NT2/D1 (cell line): Measurements from ENCODE around the gene CCR6.
"Not testable (repeated sequence)": the region's sequence is repeated elsewhere in the genome, so short reads cannot be mapped to it uniquely, and the experiment has no call there.

Source experiments
- SUZ12 ChIP-seq: IDR thresholded peaks from 2 replicates; pipeline ENCODE4 v1.6.1; 2011; ENCODE audit not compliant: insufficient read length, insufficient read depth; ENCODE audit errors: extremely low read depth
- YY1 ChIP-seq: IDR thresholded peaks from 2 replicates; pipeline ENCODE4 v1.6.1; 2011; ENCODE audit not compliant: insufficient read length, insufficient read depth
- ZNF274 ChIP-seq: IDR thresholded peaks from 2 replicates; pipeline ENCODE4 v1.6.1; 2011; ENCODE audit warnings: mild to moderate bottlenecking, low read depth, low read length

DNA sequence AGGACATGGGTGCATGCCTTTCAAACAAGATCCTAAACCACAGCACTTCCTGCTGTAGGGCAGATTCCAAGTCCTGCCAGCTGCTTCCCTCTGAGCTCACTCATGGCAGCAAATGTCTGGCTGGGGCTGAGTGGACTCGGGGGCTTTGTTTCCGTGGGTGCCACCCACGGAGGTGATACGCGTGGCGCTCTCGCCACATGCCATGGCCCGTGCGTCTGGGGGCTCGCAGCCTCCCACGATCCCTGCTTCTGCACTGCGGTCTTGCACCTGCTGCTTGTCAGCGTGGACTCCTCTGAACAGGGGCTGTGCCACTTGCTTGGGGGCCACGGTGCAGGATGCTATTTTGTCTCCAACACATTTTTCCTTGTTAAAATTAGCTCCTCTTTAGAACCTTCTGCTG lies 54.4 kb downstream of the CCR6 start:
- TF ChIP-seq SUZ12, YY1, ZNF274: not testable (repeated sequence)
